HepG2 (cell line): ENCODE data around the gene DTYMK. TPM values are rescaled to one million over a fixed set of nuclear protein-coding genes. Genes with fewer than 3 reads are reported as not detected.

ENCODE experiments used
- ARNT2 ChIP-seq: sonication (generic); formaldehyde crosslinking; IDR thresholded peaks from 2 replicates; pipeline ENCODE4 v1.8.0; 2022; ENCODE audit warnings: mild to moderate bottlenecking, low read depth, missing genetic modification reagents, moderate library complexity
- ATF1 ChIP-seq: IDR thresholded peaks from 2 replicates; pipeline ENCODE4 v1.6.1; 2016; ENCODE audit warnings: mild to moderate bottlenecking, control low read depth
- BATF2 ChIP-seq: sonication (generic); formaldehyde crosslinking; IDR thresholded peaks from 2 replicates; pipeline ENCODE4 v1.8.0; 2022; ENCODE audit warnings: mild to moderate bottlenecking, missing genetic modification reagents, moderate library complexity
- EHMT2 ChIP-seq: fragments of 200-600 bp; sonication (generic); IDR thresholded peaks from 2 replicates; pipeline ENCODE4 v1.7.0; 2017; ENCODE audit warnings: antibody characterized with exemption, low read depth, low read length, borderline replicate concordance
- FIP1L1 ChIP-seq: fragments of 200-400 bp; formaldehyde crosslinking; IDR thresholded peaks from 2 replicates; pipeline ENCODE4 v1.6.1; 2018; ENCODE audit warnings: low read depth, mild to moderate bottlenecking, low read length, moderate library complexity, borderline replicate concordance; ENCODE audit not compliant: insufficient read depth
- FOXJ3 ChIP-seq: sonication (generic); formaldehyde crosslinking; IDR thresholded peaks from 2 replicates; pipeline ENCODE4 v1.4.0; 2020; ENCODE audit warnings: missing genetic modification reagents, mild to moderate bottlenecking, borderline replicate concordance
- HNRNPK ChIP-seq: fragments of 200-400 bp; formaldehyde crosslinking; IDR thresholded peaks from 2 replicates; pipeline ENCODE4 v1.6.1; 2018; ENCODE audit warnings: low read length, low read depth, moderate library complexity, mild to moderate bottlenecking; ENCODE audit not compliant: poor library complexity, severe bottlenecking
- ISL2 ChIP-seq: sonication (generic); formaldehyde crosslinking; IDR thresholded peaks from 2 replicates; pipeline ENCODE4 v1.5.0; 2020; ENCODE audit warnings: missing genetic modification reagents
- JARID2 ChIP-seq: sonication (generic); formaldehyde crosslinking; IDR thresholded peaks from 2 replicates; pipeline ENCODE4 v1.8.1; 2023; ENCODE audit warnings: missing genetic modification reagents, inconsistent platforms; ENCODE audit not compliant: insufficient replicate concordance
- LCORL ChIP-seq, 2 experiments: fragments of 450-650 bp in 1 of 2; sonication (generic) in 1 of 2; formaldehyde crosslinking in 1 of 2; IDR thresholded peaks; 2 replicates each; pipeline versions ENCODE4 v1.5.0 to v1.6.1; 2017 to 2020; ENCODE audit warnings: antibody characterized with exemption in 1 of 2, missing genetic modification reagents in 1 of 2
- MEIS1 ChIP-seq: sonication (generic); formaldehyde crosslinking; IDR thresholded peaks from 2 replicates; pipeline ENCODE4 v1.9.0; 2021; ENCODE audit warnings: mild to moderate bottlenecking, missing genetic modification reagents, moderate library complexity, borderline replicate concordance
- NFKB2 ChIP-seq: sonication (generic); formaldehyde crosslinking; IDR thresholded peaks from 2 replicates; pipeline ENCODE4 v1.4.0; 2020; ENCODE audit warnings: missing genetic modification reagents, borderline replicate concordance
- PHF21A ChIP-seq: sonication (generic); formaldehyde crosslinking; IDR thresholded peaks from 2 replicates; pipeline ENCODE4 v1.5.0; 2020; ENCODE audit warnings: mild to moderate bottlenecking, missing genetic modification reagents
- SRSF4 ChIP-seq: fragments of 200-400 bp; formaldehyde crosslinking; IDR thresholded peaks from one replicate; pipeline ENCODE4 v1.6.1; 2018; ENCODE audit warnings: mild to moderate bottlenecking, low read depth, low read length, moderate library complexity; ENCODE audit not compliant: poor library complexity, severe bottlenecking
- TCF7 ChIP-seq: sonication (generic); IDR thresholded peaks from 2 replicates; pipeline ENCODE4 v1.6.1; 2016; ENCODE audit warnings: antibody characterized with exemption, low read depth
- THAP8 ChIP-seq: sonication (generic); formaldehyde crosslinking; IDR thresholded peaks from 2 replicates; pipeline ENCODE4 v1.5.1; 2020; ENCODE audit warnings: missing genetic modification reagents, mild to moderate bottlenecking, borderline replicate concordance
- ZNF12 ChIP-seq: sonication (generic); formaldehyde crosslinking; IDR thresholded peaks from 2 replicates; pipeline ENCODE4 v1.5.0; 2020; ENCODE audit warnings: missing genetic modification reagents
- ZNF253 ChIP-seq: sonication (generic); formaldehyde crosslinking; IDR thresholded peaks from 2 replicates; pipeline ENCODE4 v1.8.0; 2022; ENCODE audit warnings: mild to moderate bottlenecking, missing genetic modification reagents, borderline replicate concordance
- ZNF296 ChIP-seq: sonication (generic); formaldehyde crosslinking; conservative IDR thresholded peaks from 2 replicates; pipeline ENCODE4 v1.5.0; 2020; ENCODE audit warnings: mild to moderate bottlenecking, missing genetic modification reagents
- ZNF383 ChIP-seq: sonication (generic); formaldehyde crosslinking; IDR thresholded peaks from 2 replicates; pipeline ENCODE4 v1.4.0; 2020; ENCODE audit warnings: missing genetic modification reagents, mild to moderate bottlenecking, borderline replicate concordance
- ZNF580 ChIP-seq: IDR thresholded peaks from 2 replicates; pipeline ENCODE4 v1.6.1; 2016; ENCODE audit warnings: low read depth, borderline replicate concordance
- ZNF607 ChIP-seq: sonication (generic); formaldehyde crosslinking; IDR thresholded peaks from 2 replicates; pipeline ENCODE4 v1.5.1; 2020; ENCODE audit warnings: missing genetic modification reagents, mild to moderate bottlenecking, borderline replicate concordance
- ZNF678 ChIP-seq: sonication (generic); formaldehyde crosslinking; IDR thresholded peaks from 2 replicates; pipeline ENCODE4 v1.4.0; 2020; ENCODE audit warnings: mild to moderate bottlenecking, missing genetic modification reagents
- ZNF800 ChIP-seq: sonication (generic); formaldehyde crosslinking; IDR thresholded peaks from 2 replicates; pipeline ENCODE4 v1.4.0; 2020; ENCODE audit warnings: missing genetic modification reagents
- ZNF841 ChIP-seq: sonication (generic); formaldehyde crosslinking; IDR thresholded peaks from 2 replicates; pipeline ENCODE4 v1.8.1; 2023; ENCODE audit warnings: missing genetic modification reagents, borderline replicate concordance
- ZNF891 ChIP-seq: sonication (generic); formaldehyde crosslinking; IDR thresholded peaks from 2 replicates; pipeline ENCODE4 v1.5.0; 2020; ENCODE audit warnings: mild to moderate bottlenecking, missing genetic modification reagents
- polyA plus RNA-seq, 8 experiments: library from polyadenylated mRNA; depleted of rRNA in 3 of 8; stranded (reverse) in 7 of 8; unstranded in 1 of 8; fragments of >200 nt; fragmentation: Illumina TruSeq in 4 of 8; extraction: Trizol in 4 of 8; gene quantifications; 2 replicates each; pipeline versions ENCODE4 v1.2.1 to v1.2.3, GENCODE V29; 2011 to 2016; ENCODE audit warnings: low read depth in 4 of 8, missing spikeins in 1 of 8, mixed read lengths in 1 of 8; ENCODE audit not compliant: insufficient read depth in 1 of 8
- total RNA-seq, 5 experiments: library from RNA; depleted of rRNA; stranded (reverse); fragments of >200 nt; fragmentation: Illumina TruSeq; extraction: Trizol; gene quantifications; 2 replicates each; pipeline ENCODE4 v1.2.3, GENCODE V29; 2016; ENCODE audit warnings: low read depth in 1 of 5

DTYMK gene
- total and polyA plus RNA-seq, 2 of the 13 experiments (the other 11 are each of a cell fraction or from before 2014, with no cell fraction given), result 57.5 to 134 TPM

- TF ChIP-seq ISL2 (CRISPR knock-in tag), result peak; percentile 55; the same call in 1 of the 2 replicates
- peak; percentile 89 for TF ChIP-seq SRSF4
- TF ChIP-seq ZNF253 (CRISPR knock-in tag), result peak; percentile 84
- TF ChIP-seq ZNF12 (CRISPR knock-in tag), result no peak
- peak; percentile 75 for TF ChIP-seq JARID2 (CRISPR knock-in tag)
- TF ChIP-seq TCF7, result no peak
- TF ChIP-seq MEIS1 (CRISPR knock-in tag), result peak; percentile 63; the same call in 1 of the 2 replicates
- TF ChIP-seq THAP8 (CRISPR knock-in tag), result no peak
- TF ChIP-seq ZNF383 (CRISPR knock-in tag), result no peak
- TF ChIP-seq EHMT2, result no peak
- 0 out of 2 replicates have a peak, but pooled peaks have one; percentile 19 for TF ChIP-seq ZNF678 (CRISPR knock-in tag)
- peak; percentile 83 for TF ChIP-seq BATF2 (CRISPR knock-in tag)
- peak; percentile 86; the same call in 1 of the 2 replicates for TF ChIP-seq ZNF891 (CRISPR knock-in tag)
- no peak for TF ChIP-seq LCORL (IDR thresholded peaks at IDR 0.05)
- no peak; the same call in 1 of the 2 replicates for TF ChIP-seq LCORL (CRISPR knock-in tag; IDR thresholded peaks at IDR 0.05)
- TF ChIP-seq ZNF580 (CRISPR knock-in tag), result no peak; the same call in 1 of the 2 replicates
- peak; percentile 94 for TF ChIP-seq ZNF607 (CRISPR knock-in tag)
- peak; percentile 94 for TF ChIP-seq ARNT2 (CRISPR knock-in tag)
- TF ChIP-seq ZNF296 (CRISPR knock-in tag), result no peak; the same call in 1 of the 2 replicates
- TF ChIP-seq NFKB2, result peak; percentile 57; the same call in 1 of the 2 replicates
- peak; percentile 93 for TF ChIP-seq PHF21A (CRISPR knock-in tag)
- TF ChIP-seq ZNF800 (CRISPR knock-in tag), result no peak; the same call in 1 of the 2 replicates
- no peak for TF ChIP-seq FOXJ3 (CRISPR knock-in tag)
- TF ChIP-seq ZNF841 (CRISPR knock-in tag), result peak; percentile 86
- TF ChIP-seq HNRNPK, result peak; percentile 84
- TF ChIP-seq FIP1L1, result no peak
- TF ChIP-seq ATF1, result peak; percentile 83
Measured at GRCh38 chr2:241686650-241687425, at the start of gene DTYMK (continued).
